ENCODE data around the gene CD247. TPM values are rescaled to one million over a fixed set of nuclear protein-coding genes. Genes with fewer than 3 reads are reported as not detected.

The CD247 gene
- total RNA-seq, 4 donors from 2014 or later: 0.30 to 0.76 TPM; not detected in 2

GRCh38 chr1:167544447-167545093, 26.2 kb upstream of the CD247 start:
- no peaks in the 10 kb centered on the region for H3K9me3 ChIP-seq
- DNase-seq (ENCODE audit: low spot score in 2 of 2): no peak
- H3K27ac ChIP-seq: no peak overlapping the region
- peaks cover 22% of the 10 kb centered on the region for H3K4me1 ChIP-seq
- peaks cover 7% of the 10 kb centered on the region for H3K36me3 ChIP-seq
- H3K4me3 ChIP-seq: no peak overlapping the region
- no peaks in the 10 kb centered on the region for H3K27me3 ChIP-seq
- TF ChIP-seq POLR2AphosphoS5 (IDR thresholded peaks at IDR 0.05): peak in 1 of 3 donors; percentile 38
- TF ChIP-seq EP300 (IDR thresholded peaks at IDR 0.05): no peak
- WGBS: 63% methylated on average over 3 of the region's 3 CpGs

DNA sequence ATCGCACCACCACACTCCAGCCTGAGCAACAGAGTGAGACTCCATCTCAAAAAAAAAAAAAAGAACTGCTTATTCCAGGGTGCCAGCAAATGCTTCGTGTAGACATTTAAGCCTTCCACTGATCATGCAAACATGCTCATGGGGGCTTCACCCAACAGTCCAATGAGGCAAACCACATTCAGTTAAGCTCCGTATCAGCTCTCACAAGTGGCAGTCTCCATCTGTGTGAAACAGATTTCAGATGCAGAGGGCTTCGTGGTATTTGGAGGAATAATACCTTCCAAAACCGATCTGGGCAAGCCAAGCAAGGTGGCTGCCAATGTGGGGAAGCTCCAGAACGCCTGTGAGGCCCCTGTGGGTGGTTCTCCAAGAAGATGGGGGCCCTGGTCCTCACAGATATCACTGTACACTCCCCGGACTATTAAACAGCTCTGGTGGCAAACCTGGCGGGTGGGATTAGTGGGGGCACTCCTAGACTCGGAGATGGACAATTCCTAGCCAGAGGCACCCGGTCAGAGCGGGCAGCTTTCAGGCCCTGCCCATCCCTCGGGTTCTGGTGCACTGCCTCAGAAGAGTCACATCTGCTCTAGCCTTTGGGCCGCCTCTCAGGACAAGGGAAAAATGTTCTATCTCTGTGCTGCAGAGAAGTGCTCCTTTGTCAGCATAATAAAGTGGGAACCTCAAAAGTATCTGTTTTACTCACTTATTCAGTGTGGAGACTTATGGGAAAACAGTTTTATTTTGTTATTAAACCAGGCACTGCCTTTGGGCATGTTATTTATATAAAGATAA, 25.1 kb upstream of the CD247 start:
- Histone ChIP-seq H3K4me3 (no peak overlapping the region), H3K36me3 (peaks cover 7% of the 10 kb centered on the region)
- WGBS: 83% methylated on average over 10 of the region's 13 CpGs

GRCh38 chr1:167542109-167543032, 24.0 kb upstream of the CD247 start:
- no peak overlapping the region for H3K4me3 ChIP-seq
- no peak for TF ChIP-seq EP300 (IDR thresholded peaks at IDR 0.05)
- no peak for TF ChIP-seq POLR2AphosphoS5 (IDR thresholded peaks at IDR 0.05)
- TF ChIP-seq, protein P1, sequence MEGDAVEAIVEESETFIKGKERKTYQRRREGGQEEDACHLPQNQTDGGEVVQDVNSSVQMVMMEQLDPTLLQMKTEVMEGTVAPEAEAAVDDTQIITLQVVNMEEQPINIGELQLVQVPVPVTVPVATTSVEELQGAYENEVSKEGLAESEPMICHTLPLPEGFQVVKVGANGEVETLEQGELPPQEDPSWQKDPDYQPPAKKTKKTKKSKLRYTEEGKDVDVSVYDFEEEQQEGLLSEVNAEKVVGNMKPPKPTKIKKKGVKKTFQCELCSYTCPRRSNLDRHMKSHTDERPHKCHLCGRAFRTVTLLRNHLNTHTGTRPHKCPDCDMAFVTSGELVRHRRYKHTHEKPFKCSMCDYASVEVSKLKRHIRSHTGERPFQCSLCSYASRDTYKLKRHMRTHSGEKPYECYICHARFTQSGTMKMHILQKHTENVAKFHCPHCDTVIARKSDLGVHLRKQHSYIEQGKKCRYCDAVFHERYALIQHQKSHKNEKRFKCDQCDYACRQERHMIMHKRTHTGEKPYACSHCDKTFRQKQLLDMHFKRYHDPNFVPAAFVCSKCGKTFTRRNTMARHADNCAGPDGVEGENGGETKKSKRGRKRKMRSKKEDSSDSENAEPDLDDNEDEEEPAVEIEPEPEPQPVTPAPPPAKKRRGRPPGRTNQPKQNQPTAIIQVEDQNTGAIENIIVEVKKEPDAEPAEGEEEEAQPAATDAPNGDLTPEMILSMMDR (IDR thresholded peaks at IDR 0.05): no peak
- no peak for TF ChIP-seq POLR2A (IDR thresholded peaks at IDR 0.05)
- 82% methylated on average over 12 of the region's 12 CpGs for WGBS
- peaks cover 7% of the 10 kb centered on the region for H3K36me3 ChIP-seq
- DNase-seq (ENCODE audit: low spot score in 2 of 2): no peak
- H3K9me3 ChIP-seq: no peaks in the 10 kb centered on the region
- H3K4me1 ChIP-seq: peaks cover 11% of the 10 kb centered on the region
- no peak overlapping the region for H3K27ac ChIP-seq
- H3K27me3 ChIP-seq: no peaks in the 10 kb centered on the region

More for the DNA sequence above, 25.1 kb upstream of the CD247 start:
- peaks cover 17% of the 10 kb centered on the region for H3K4me1 ChIP-seq
- no peak for TF ChIP-seq EP300 (IDR thresholded peaks at IDR 0.05)
- no peak for TF ChIP-seq POLR2A (IDR thresholded peaks at IDR 0.05)
- TF ChIP-seq POLR2AphosphoS5 (IDR thresholded peaks at IDR 0.05): no peak
- TF ChIP-seq, protein P1 (IDR thresholded peaks at IDR 0.05): no peak
- DNase-seq (ENCODE audit: low spot score in 2 of 2): no peak
- H3K27ac ChIP-seq: no peak overlapping the region
- no peaks in the 10 kb centered on the region for H3K9me3 ChIP-seq
- no peaks in the 10 kb centered on the region for H3K27me3 ChIP-seq

DNA sequence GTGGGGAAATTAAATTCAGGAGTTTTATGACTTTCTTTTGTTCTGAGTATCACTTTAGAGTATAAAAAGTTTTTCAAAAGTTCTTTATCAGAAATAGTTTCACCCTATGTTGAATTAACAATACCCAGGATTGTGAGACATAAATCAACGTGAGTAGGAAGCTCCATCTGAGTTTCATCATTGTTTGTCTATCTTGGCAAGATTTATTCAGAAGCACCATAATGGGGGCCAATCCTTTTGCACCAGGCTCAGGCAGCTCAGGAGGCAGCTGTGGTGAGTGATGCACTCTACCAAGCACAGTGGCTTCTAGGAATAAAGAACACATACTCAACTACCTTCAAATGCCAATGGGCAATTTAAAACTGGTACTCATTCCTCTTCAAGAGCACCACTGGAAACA, 23.3 kb upstream of the CD247 start:
- H3K4me3 ChIP-seq: no peak overlapping the region
- H3K27me3 ChIP-seq: no peaks in the 10 kb centered on the region
- TF ChIP-seq POLR2AphosphoS5 (IDR thresholded peaks at IDR 0.05) (no peak), POLR2A (IDR thresholded peaks at IDR 0.05) (no peak), EP300 (IDR thresholded peaks at IDR 0.05) (no peak)
- H3K4me1 ChIP-seq: peaks cover 11% of the 10 kb centered on the region
- no peak overlapping the region for H3K27ac ChIP-seq
- H3K36me3 ChIP-seq: peaks cover 7% of the 10 kb centered on the region
- no peak for DNase-seq (ENCODE audit: low spot score in 2 of 2)
- no peaks in the 10 kb centered on the region for H3K9me3 ChIP-seq
- WGBS: 0% methylated on average over 1 of the region's 1 CpG

GRCh38 chr1:167541003-167541402, 22.7 kb upstream of the CD247 start:
- Histone ChIP-seq H3K27me3 (no peaks in the 10 kb centered on the region), H3K36me3 (peaks cover 7% of the 10 kb centered on the region), H3K4me1 (peaks cover 11% of the 10 kb centered on the region), H3K4me3 (no peak overlapping the region), H3K9me3 (no peaks in the 10 kb centered on the region), H3K27ac (no peak overlapping the region)
- no peak for DNase-seq (ENCODE audit: low spot score in 2 of 2)
- no peak for TF ChIP-seq POLR2A (IDR thresholded peaks at IDR 0.05)
- no peak for TF ChIP-seq POLR2AphosphoS5 (IDR thresholded peaks at IDR 0.05)
- TF ChIP-seq, protein P1 (IDR thresholded peaks at IDR 0.05): no peak
- TF ChIP-seq EP300 (IDR thresholded peaks at IDR 0.05): no peak

Measured in suprapubic skin (tissue), 4 donors.